Mesenteric fat pad (tissue), 1 donor: Measurements from ENCODE around the gene NSG1. TPM values are rescaled to one million over a fixed set of nuclear protein-coding genes. Genes with fewer than 3 reads are reported as not detected.

Experiments
- DNase-seq: peaks from one replicate; pipeline ENCODE4 v3.0.0-alpha.2; 2020; ENCODE audit warnings: low spot score
- total RNA-seq: library from RNA; stranded (reverse); fragmentation: NEBNext Ultra II Directional; extraction: Animal tissue kit (Norgen Biotek cat#: 25700); gene quantifications from one replicate; pipeline ENCODE4 v1.2.1, GENCODE V29; 2021
- donor health status: DM: yes; HTN: yes; CAD: no.

The NSG1 gene
- total RNA-seq, 1 donor from 2014 or later, result 0.16 TPM

GRCh38 chr4:4368809-4369580, 17.9 kb upstream of the NSG1 start:
- DNase-seq, result no peak

- no peak for DNase-seq
Observed at GRCh38 chr4:4374388-4375098, 12.4 kb upstream of the NSG1 start.

- DNase-seq, result no peak
Observed at GRCh38 chr4:4376074-4376473, 10.8 kb upstream of the NSG1 start.

GRCh38 chr4:4377191-4377590, 9.7 kb upstream of the NSG1 start:
- DNase-seq, result no peak

- no peak for DNase-seq
Observed at GRCh38 chr4:4377732-4378460, 9.0 kb upstream of the NSG1 start.

GRCh38 chr4:4379540-4380087, 7.3 kb upstream of the NSG1 start:
- DNase-seq, result no peak

- DNase-seq, result no peak
Observed at GRCh38 chr4:4383085-4383484, 3.8 kb upstream of the NSG1 start.

GRCh38 chr4:4384837-4385236, 2.1 kb upstream of the NSG1 start:
- no peak for DNase-seq

- DNase-seq, result no peak
Observed at GRCh38 chr4:4385729-4386295, 1.1 kb upstream of the NSG1 start.

GRCh38 chr4:4386296-4386735, 586 bp upstream of the NSG1 start:
- no peak for DNase-seq

GRCh38 chr4:4387531-4388310, 819 bp downstream of the NSG1 start:
- no peak for DNase-seq

GRCh38 chr4:4388311-4388790, 1.4 kb downstream of the NSG1 start:
- DNase-seq, result no peak

GRCh38 chr4:4388836-4389575, 2.1 kb downstream of the NSG1 start:
- DNase-seq, result no peak

GRCh38 chr4:4390046-4390445, 3.1 kb downstream of the NSG1 start:
- DNase-seq, result no peak

- no peak for DNase-seq
Observed at GRCh38 chr4:4390515-4391240, 3.8 kb downstream of the NSG1 start.

- DNase-seq, result no peak
Observed at GRCh38 chr4:4391866-4392265, 5.0 kb downstream of the NSG1 start.

GRCh38 chr4:4392501-4393183, 5.7 kb downstream of the NSG1 start:
- no peak for DNase-seq

GRCh38 chr4:4394644-4395043, 7.7 kb downstream of the NSG1 start:
- no peak for DNase-seq
